BLaER1 (cell line): ENCODE measurements around the gene LTO1.

Experiments
- H3K27ac ChIP-seq: shearing (Covaris generic); formaldehyde crosslinking; 2 replicates; pipeline ENCODE4 v1.8.1; 2022
- H3K27me3 ChIP-seq: shearing (Covaris generic); formaldehyde crosslinking; 2 replicates; pipeline ENCODE4 v1.8.1; 2022
- H3K36me3 ChIP-seq: shearing (Covaris generic); formaldehyde crosslinking; 2 replicates; pipeline ENCODE4 v1.8.1; 2022
- H3K4me1 ChIP-seq: shearing (Covaris generic); formaldehyde crosslinking; 2 replicates; pipeline ENCODE4 v1.8.1; 2022
- H3K4me2 ChIP-seq: shearing (Covaris generic); formaldehyde crosslinking; 2 replicates; pipeline ENCODE4 v1.8.1; 2022
- H3K4me3 ChIP-seq: shearing (Covaris generic); formaldehyde crosslinking; 2 replicates; pipeline ENCODE4 v1.8.1; 2022
- H3K9ac ChIP-seq: shearing (Covaris generic); formaldehyde crosslinking; 2 replicates; pipeline ENCODE4 v1.8.1; 2022
- H3K9me3 ChIP-seq: shearing (Covaris generic); formaldehyde crosslinking; 2 replicates; pipeline ENCODE4 v1.8.1; 2022
- H4K20me1 ChIP-seq: shearing (Covaris generic); formaldehyde crosslinking; 2 replicates; pipeline ENCODE4 v1.8.1; 2022
- Cebpa-rat ChIP-seq: shearing (Covaris generic); IDR thresholded peaks from 2 replicates; pipeline ENCODE4 v1.8.1; 2022

The LTO1 gene

DNA sequence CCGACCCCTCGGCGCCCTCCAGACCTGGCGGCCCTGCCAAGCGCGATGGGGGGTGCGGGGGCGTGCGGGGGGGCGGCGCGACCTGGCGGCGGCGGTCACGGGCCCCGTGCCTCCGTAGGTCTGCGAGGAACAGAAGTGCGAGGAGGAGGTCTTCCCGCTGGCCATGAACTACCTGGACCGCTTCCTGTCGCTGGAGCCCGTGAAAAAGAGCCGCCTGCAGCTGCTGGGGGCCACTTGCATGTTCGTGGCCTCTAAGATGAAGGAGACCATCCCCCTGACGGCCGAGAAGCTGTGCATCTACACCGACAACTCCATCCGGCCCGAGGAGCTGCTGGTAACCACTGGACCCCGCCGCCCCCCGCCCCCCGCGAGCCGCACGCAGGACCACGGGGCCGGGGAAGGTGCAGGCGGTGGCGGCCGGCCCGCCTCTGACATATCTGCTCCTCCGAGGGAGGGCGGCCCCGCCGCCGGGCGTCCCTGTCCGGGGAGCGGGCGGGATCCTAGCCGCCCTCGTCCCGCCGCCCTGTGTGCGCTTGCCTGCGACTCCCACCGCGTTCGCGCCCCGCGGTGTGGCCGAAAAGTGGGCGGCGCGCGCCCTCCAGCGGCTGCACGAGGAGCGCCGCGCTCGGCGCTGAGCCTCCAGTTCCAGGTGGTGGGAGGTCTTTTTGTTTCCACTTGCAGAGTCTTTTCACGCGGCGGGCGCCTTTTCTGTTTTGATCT is 32.1 kb downstream of the LTO1 start:
- Histone ChIP-seq H3K9ac (peak overlapping the region; percentile 63), H3K9me3 (no peaks in the 10 kb centered on the region), H3K4me2 (peak overlapping the region; percentile 98), H3K27me3 (peaks cover 53% of the 10 kb centered on the region), H3K4me3 (peak overlapping the region; percentile 71), H3K4me1 (peaks cover 42% of the 10 kb centered on the region), H4K20me1 (peaks cover 52% of the 10 kb centered on the region), H3K27ac (no peak overlapping the region), H3K36me3 (no peaks in the 10 kb centered on the region)
- TF ChIP-seq Cebpa-rat: no peak

DNA sequence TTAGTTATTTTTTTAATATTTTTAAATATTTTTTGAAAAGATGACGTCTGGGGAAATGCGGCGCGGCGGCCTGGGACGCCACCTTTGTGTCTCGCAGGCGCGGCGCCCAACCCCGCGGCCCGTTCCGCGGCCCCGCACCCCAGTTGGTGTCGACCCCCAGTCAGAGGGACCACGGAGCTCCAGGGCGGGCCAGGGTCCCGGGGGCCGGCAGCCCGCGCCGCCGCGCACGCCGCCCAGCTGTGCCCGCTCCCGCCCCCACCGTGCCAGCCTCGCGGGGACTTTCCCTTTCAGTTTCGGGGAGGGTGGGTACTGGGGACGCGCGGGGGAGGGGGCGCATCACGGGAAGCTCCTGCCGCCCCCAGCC is 32.6 kb downstream of the LTO1 start:
- H3K27ac ChIP-seq: no peak overlapping the region
- peak overlapping the region; percentile 63 for H3K9ac ChIP-seq
- H3K4me3 ChIP-seq: peak overlapping the region; percentile 71
- TF ChIP-seq Cebpa-rat: no peak
- peaks cover 58% of the 10 kb centered on the region for H3K27me3 ChIP-seq
- H3K4me1 ChIP-seq: peaks cover 42% of the 10 kb centered on the region
- peaks cover 57% of the 10 kb centered on the region for H4K20me1 ChIP-seq
- no peaks in the 10 kb centered on the region for H3K9me3 ChIP-seq
- H3K4me2 ChIP-seq: peak overlapping the region; percentile 98
- H3K36me3 ChIP-seq: no peaks in the 10 kb centered on the region

DNA sequence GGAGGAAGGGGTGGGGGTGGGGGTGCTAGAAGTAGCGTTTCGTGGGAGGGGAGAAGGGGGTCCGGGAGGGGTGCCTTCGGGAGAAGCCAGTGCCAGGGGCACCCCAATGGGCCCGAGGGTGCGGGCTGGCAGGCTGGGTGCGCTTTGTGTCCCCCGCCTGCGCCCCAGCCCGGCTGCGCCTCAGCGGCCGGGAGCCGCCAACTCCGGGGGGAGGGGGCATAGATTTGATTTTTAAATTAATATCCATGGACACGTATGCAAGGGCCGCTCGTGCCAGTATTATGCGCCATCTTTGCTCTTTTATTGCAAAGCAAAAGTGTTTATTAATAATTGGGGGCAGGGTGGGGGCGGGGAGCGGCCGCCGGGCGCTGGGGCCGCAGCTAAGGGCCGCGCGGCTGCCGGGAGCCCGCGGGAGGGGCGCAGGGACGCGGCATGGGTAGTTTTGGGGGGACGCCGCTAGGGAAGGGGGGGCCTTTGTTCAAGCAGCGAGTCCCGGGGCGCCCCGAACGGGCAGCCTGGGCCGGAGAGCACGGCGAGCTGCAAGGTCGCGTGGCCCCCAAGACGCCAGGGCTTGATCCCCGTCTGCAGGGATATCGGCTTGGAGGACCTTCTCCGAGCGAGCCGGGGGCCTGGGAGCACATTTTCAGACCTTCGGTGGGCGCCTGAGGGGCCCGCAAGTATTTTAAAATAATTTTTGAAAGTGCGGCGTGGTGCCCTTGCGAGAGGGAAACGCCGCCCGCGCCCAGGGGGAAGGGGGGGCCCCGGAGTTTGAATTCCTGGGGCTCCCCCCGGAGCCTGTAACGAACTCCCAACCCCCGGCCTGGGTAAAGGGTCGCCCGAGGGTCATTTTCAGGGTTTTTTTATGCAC is 33.2 kb downstream of the LTO1 start:
- no peak overlapping the region for H3K27ac ChIP-seq
- H3K36me3 ChIP-seq: no peaks in the 10 kb centered on the region
- H4K20me1 ChIP-seq: peaks cover 63% of the 10 kb centered on the region
- H3K4me3 ChIP-seq: peak overlapping the region; percentile 71
- peak overlapping the region; percentile 98 for H3K4me2 ChIP-seq
- TF ChIP-seq Cebpa-rat: no peak
- peaks cover 41% of the 10 kb centered on the region for H3K4me1 ChIP-seq
- no peaks in the 10 kb centered on the region for H3K9me3 ChIP-seq
- H3K27me3 ChIP-seq: peaks cover 64% of the 10 kb centered on the region
- H3K9ac ChIP-seq: peak overlapping the region; percentile 63

DNA sequence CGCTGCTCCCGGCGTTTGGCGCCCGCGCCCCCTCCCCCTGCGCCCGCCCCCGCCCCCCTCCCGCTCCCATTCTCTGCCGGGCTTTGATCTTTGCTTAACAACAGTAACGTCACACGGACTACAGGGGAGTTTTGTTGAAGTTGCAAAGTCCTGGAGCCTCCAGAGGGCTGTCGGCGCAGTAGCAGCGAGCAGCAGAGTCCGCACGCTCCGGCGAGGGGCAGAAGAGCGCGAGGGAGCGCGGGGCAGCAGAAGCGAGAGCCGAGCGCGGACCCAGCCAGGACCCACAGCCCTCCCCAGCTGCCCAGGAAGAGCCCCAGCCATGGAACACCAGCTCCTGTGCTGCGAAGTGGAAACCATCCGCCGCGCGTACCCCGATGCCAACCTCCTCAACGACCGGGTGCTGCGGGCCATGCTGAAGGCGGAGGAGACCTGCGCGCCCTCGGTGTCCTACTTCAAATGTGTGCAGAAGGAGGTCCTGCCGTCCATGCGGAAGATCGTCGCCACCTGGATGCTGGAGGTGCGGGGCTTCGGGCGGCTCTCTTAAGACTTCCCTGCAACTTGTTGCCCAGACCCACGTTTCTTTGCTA is 34.1 kb downstream of the LTO1 start, which contains the start of gene CCND1:
Gene CCND1, plus strand, starts transcription at position 162 of the 587 bp plus-strand sequence. Its CDS starts 158 bp downstream, at position 320.
- H3K36me3 ChIP-seq: no peaks in the 10 kb centered on the region
- peaks cover 73% of the 10 kb centered on the region for H3K27me3 ChIP-seq
- no peak within 1 kb of the TSS for H3K9ac ChIP-seq
- H3K27ac ChIP-seq: no peak within 1 kb of the TSS
- H3K4me2 ChIP-seq: peak within 1 kb of the TSS; percentile 98
- no peaks in the 10 kb centered on the region for H3K9me3 ChIP-seq
- H3K4me3 ChIP-seq: peak within 1 kb of the TSS; percentile 71
- peaks cover 72% of the 10 kb centered on the region for H4K20me1 ChIP-seq
- no peak for TF ChIP-seq Cebpa-rat
- H3K4me1 ChIP-seq: peaks cover 41% of the 10 kb centered on the region

DNA sequence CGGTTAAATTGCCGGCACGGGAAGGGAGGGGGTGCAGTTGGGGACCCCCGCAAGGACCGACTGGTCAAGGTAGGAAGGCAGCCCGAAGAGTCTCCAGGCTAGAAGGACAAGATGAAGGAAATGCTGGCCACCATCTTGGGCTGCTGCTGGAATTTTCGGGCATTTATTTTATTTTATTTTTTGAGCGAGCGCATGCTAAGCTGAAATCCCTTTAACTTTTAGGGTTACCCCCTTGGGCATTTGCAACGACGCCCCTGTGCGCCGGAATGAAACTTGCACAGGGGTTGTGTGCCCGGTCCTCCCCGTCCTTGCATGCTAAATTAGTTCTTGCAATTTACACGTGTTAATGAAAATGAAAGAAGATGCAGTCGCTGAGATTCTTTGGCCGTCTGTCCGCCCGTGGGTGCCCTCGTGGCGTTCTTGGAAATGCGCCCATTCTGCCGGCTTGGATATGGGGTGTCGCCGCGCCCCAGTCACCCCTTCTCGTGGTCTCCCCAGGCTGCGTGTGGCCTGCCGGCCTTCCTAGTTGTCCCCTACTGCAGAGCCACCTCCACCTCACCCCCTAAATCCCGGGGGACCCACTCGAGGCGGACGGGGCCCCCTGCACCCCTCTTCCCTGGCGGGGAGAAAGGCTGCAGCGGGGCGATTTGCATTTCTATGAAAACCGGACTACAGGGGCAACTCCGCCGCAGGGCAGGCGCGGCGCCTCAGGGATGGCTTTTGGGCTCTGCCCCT is 34.7 kb downstream of the LTO1 start:
- Histone ChIP-seq H3K4me2 (peak overlapping the region; percentile 68), H3K9ac (no peak overlapping the region), H3K4me1 (peaks cover 41% of the 10 kb centered on the region), H4K20me1 (peaks cover 78% of the 10 kb centered on the region), H3K27ac (no peak overlapping the region), H3K4me3 (peak overlapping the region; percentile 49), H3K9me3 (no peaks in the 10 kb centered on the region), H3K36me3 (no peaks in the 10 kb centered on the region), H3K27me3 (peaks cover 79% of the 10 kb centered on the region)
- no peak for TF ChIP-seq Cebpa-rat

DNA sequence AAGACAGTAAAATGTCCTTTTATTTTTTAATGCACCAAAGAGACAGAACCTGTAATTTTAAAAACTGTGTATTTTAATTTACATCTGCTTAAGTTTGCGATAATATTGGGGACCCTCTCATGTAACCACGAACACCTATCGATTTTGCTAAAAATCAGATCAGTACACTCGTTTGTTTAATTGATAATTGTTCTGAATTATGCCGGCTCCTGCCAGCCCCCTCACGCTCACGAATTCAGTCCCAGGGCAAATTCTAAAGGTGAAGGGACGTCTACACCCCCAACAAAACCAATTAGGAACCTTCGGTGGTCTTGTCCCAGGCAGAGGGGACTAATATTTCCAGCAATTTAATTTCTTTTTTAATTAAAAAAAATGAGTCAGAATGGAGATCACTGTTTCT is 35.3 kb downstream of the LTO1 start:
- no peak overlapping the region for H3K27ac ChIP-seq

DNA sequence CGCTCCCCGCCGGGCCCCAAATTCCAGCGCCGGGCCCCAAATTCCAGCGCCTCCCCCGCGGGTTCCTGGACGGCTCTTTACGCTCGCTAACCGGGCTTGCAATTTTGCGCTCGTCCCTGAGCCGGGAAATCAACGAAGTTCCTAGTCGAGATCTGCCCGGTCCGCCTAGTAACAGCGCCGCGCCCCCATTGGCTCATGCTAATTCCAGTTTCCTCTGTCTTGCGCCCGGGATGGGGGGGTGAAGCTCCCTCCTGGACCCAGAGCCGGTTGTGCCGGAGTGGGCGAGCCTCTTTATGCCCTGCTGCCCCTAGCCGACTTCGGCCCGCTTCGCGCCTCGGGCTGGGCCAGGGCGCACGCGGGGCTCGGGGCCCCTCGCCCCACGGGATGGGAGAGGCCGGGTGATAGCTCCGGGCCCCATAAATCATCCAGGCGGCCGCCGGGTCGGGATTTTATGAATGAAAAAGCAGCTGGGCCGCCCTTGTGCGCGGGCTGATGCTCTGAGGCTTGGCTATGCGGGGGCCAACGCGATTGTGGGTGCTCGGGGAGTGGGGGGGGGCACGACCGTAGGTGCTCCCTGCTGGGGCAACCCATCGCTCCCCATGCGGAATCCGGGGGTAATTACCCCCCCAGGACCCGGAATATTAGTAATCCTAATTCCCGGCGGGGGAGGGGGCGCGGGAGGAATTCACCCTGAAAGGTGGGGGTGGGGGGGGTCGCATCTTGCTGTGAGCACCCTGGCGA is 36.0 kb downstream of the LTO1 start:
- Histone ChIP-seq H4K20me1 (peaks cover 75% of the 10 kb centered on the region), H3K27ac (no peak overlapping the region), H3K4me1 (peaks cover 41% of the 10 kb centered on the region), H3K4me2 (peak overlapping the region; percentile 80), H3K4me3 (peak overlapping the region; percentile 50), H3K36me3 (no peaks in the 10 kb centered on the region), H3K9me3 (no peaks in the 10 kb centered on the region), H3K9ac (no peak overlapping the region), H3K27me3 (peaks cover 92% of the 10 kb centered on the region)
- no peak for TF ChIP-seq Cebpa-rat

More for the DNA sequence above, 35.3 kb downstream of the LTO1 start:
- no peak for TF ChIP-seq Cebpa-rat
- Histone ChIP-seq H3K4me1 (peaks cover 41% of the 10 kb centered on the region), H3K36me3 (no peaks in the 10 kb centered on the region), H3K9me3 (no peaks in the 10 kb centered on the region), H4K20me1 (peaks cover 79% of the 10 kb centered on the region), H3K4me3 (no peak overlapping the region; the same call in 1 of the 2 replicates), H3K4me2 (no peak overlapping the region), H3K9ac (no peak overlapping the region), H3K27me3 (peaks cover 85% of the 10 kb centered on the region)

DNA sequence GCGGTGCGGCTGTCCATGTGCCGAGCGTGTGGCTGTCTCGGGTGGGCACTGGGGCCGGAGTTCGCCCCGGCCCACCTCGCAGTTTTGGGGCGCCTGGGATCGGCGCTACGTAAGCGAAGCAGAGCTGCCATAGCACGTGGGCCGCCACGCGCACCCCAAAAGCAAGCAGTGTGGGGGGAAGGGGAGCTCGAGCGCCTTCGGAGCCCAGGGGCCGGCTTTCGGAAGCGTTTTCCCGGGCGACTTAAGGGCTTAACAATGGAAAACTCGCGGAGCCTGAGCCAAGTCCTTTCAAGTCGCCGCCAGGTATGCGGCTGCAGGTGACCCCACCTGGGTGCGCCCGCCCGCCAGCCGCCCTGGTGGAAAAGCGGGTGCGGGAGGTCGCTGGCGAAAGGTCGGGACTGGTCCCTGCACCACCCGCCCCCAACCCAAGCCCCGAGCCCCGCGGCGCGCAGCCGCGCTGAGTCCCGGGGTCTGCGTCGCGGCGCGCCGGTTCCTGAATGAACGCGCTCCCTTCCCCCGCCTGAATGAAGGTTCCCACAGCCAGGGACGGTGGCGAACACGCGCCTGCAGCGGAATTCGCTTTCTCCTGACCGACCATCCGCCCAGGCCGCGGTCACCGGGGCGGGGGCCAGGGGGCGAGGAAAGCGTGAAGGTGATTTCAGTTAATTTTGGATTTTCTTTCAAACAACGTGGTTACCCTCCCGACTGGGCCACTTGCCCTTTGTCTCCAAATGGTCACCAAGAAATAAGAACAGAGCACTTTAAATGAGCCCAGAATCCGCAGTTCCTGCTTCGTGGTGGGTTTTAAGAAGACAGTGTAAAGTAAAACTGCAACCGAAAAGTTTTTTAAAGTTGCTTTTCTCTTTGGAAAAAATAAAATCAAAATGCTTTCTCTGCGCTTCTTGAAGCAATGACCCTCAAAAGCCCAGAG is 36.9 kb downstream of the LTO1 start:
- no peak overlapping the region for H3K27ac ChIP-seq
- peak overlapping the region; percentile 80 for H3K4me2 ChIP-seq
- H3K4me1 ChIP-seq: peaks cover 41% of the 10 kb centered on the region
- H3K36me3 ChIP-seq: no peaks in the 10 kb centered on the region
- peaks cover 68% of the 10 kb centered on the region for H4K20me1 ChIP-seq
- no peak for TF ChIP-seq Cebpa-rat
- no peak overlapping the region for H3K9ac ChIP-seq
- H3K27me3 ChIP-seq: peaks cover 97% of the 10 kb centered on the region
- H3K9me3 ChIP-seq: no peaks in the 10 kb centered on the region
- H3K4me3 ChIP-seq: peak overlapping the region; percentile 50
